ENCODE results near the gene MTRR. TPM values are rescaled to one million over a fixed set of nuclear protein-coding genes. Genes with fewer than 3 reads are reported as not detected.

MTRR gene
- total and polyA plus RNA-seq, 2 of the 8 experiments (the other 6 are each of a cell fraction or from before 2014, with no cell fraction given), result 36.4 to 53.8 TPM

- CTCF ChIA-PET (ENCODE audit: partially characterized antibody), result interaction anchor here (0.6 to 0.7 kb wide), 2 partner anchors 231 to 778 kb away, joined by 3 read pairs; no protein-coding TSS in a partner anchor
- peaks cover 0 to 4% (median 0%) of the 10 kb centered on the region in 4 experiments; a peak in 2 of 7 replicates for H3K4me1 ChIP-seq (replicated peaks in 1 of 4; ENCODE audit: control insufficient read depth in 3 of 4, insufficient read depth in 4 of 4, low read length in 3 of 4)
- no peak for TF ChIP-seq ATF3 (IDR thresholded peaks at IDR 0.05; ENCODE audit: insufficient read depth, low read depth, low read length)
These were observed 2.8 kb upstream of the MTRR start for GRCh38 chr5:7866196-7866595.

More at GRCh38 chr5:7866196-7866595, 2.8 kb upstream of the MTRR start:
- Histone ChIP-seq H3K36me3 (ENCODE audit: control insufficient read depth in 2 of 4, insufficient read depth in 4 of 4, low read length in 3 of 4) (peaks cover 0 to 20% (median 5%) of the 10 kb centered on the region in 4 experiments; a peak in 3 of 8 replicates), H2BK12ac (ENCODE audit: low read depth, low read length) (no peak overlapping the region), H3K27ac (ENCODE audit: low read depth, low read length) (no peak overlapping the region), H2BK15ac (ENCODE audit: low read length) (no peak overlapping the region), H3K27me3 (replicated peaks in 1 of 4; ENCODE audit: control insufficient read depth in 3 of 4, extremely low read depth in 1 of 4, insufficient read depth in 3 of 4, low read length in 3 of 4) (no peaks in the 10 kb centered on the region), H2BK20ac (ENCODE audit: low read length) (no peak overlapping the region), H3K14ac (ENCODE audit: insufficient read length) (no peak overlapping the region), H3K79me1 (ENCODE audit: low read depth, low read length) (no peaks in the 10 kb centered on the region), H3K23me2 (ENCODE audit: low read depth, low read length) (peaks cover 7% of the 10 kb centered on the region), H4K91ac (replicated peaks; ENCODE audit: insufficient read length, low read length) (no peak overlapping the region), H2AFZ (ENCODE audit: low read length) (no peak overlapping the region), H4K5ac (ENCODE audit: insufficient read length, low read depth, low read length) (no peak overlapping the region), H3K56ac (replicated peaks; ENCODE audit: insufficient read length, low read depth, low read length) (no peak overlapping the region), H3K18ac (ENCODE audit: extremely low read depth, low read length) (no peak overlapping the region), H3K4me2 (ENCODE audit: insufficient read depth in 1 of 2, low read depth in 2 of 2, low read length in 2 of 2) (no peak overlapping the region), H3K4ac (replicated peaks; ENCODE audit: insufficient read length, low read depth, low read length) (no peak overlapping the region), H3K4me3 (ENCODE audit: extremely low read depth in 1 of 4, insufficient read depth in 2 of 4, low read depth in 3 of 4, low read length in 4 of 4) (no peak overlapping the region), H2BK5ac (ENCODE audit: low read depth, low read length) (no peak overlapping the region), H3K9ac (replicated peaks in 1 of 4; ENCODE audit: extremely low read depth in 1 of 4, low read depth in 3 of 4, low read length in 3 of 4) (no peak overlapping the region), H4K20me1 (replicated peaks in 1 of 2; ENCODE audit: control insufficient read depth in 1 of 2, insufficient read depth in 2 of 2, low read length in 2 of 2) (peaks cover 3 to 9% of the 10 kb centered on the region in 2 experiments), H3K79me2 (ENCODE audit: control insufficient read depth in 1 of 2, insufficient read depth in 2 of 2, low read length in 2 of 2) (peaks cover 15 to 28% of the 10 kb centered on the region in 2 experiments), H4K8ac (ENCODE audit: extremely low read depth, insufficient read depth, low read length) (no peak overlapping the region), H3K9me3 (ENCODE audit: insufficient read depth in 2 of 2, low read depth in 1 of 2, low read length in 1 of 2) (no peaks in the 10 kb centered on the region), H2AK5ac (ENCODE audit: low read depth, low read length) (no peak overlapping the region), H2BK120ac (replicated peaks; ENCODE audit: low read depth, low read length) (no peak overlapping the region), H3K23ac (ENCODE audit: insufficient read length) (no peak overlapping the region)
- POLR2A ChIA-PET (ENCODE audit: partially characterized antibody), result no interaction called here
- 91% methylated on average over 2 of the region's 2 CpGs; no CpG with 5 or more reads in 1 of the 2 experiments for WGBS, 2 experiments (ENCODE audit: extremely low coverage in 1 of 2, insufficient coverage in 1 of 2, insufficient read length in 1 of 2, insufficient replicate concordance in 2 of 2, low coverage in 1 of 2, low lambda C conversion rate in 2 of 2, missing lambda C conversion rate in 1 of 2)
- DNase-seq (ENCODE audit: low read depth in 1 of 2, low spot score in 2 of 2) (no peak), FAIRE-seq (no peak)

Data from H1 (cell line).